VCaP (cell line): ENCODE measurements around the gene TMEM26.

Experiments used
- H3K27ac ChIP-seq: fragments of 450-650 bp; 2 replicates; pipeline ENCODE4 v1.5.1; 2017
- CTCF ChIP-seq: fragments of 450-650 bp; conservative IDR thresholded peaks from 2 replicates; pipeline ENCODE4 v1.5.1; 2017; ENCODE audit warnings: mild to moderate bottlenecking, moderate library complexity

Gene TMEM26

GRCh38 chr10:61452655-61453641 lies at the start of gene TMEM26:
Gene TMEM26, minus strand, starts transcription at chr10:61453381. Its CDS starts 300 bp downstream, at chr10:61453081.
- H3K27ac ChIP-seq, result peak within 1 kb of the TSS; percentile 87
- no peak for TF ChIP-seq CTCF

- TF ChIP-seq CTCF, result no peak
- no peak overlapping the region for H3K27ac ChIP-seq
Observed at GRCh38 chr10:61500460-61500859, 47.3 kb upstream of the TMEM26 start.

GRCh38 chr10:61492364-61492995 lies 39.3 kb upstream of the TMEM26 start:
- no peak overlapping the region for H3K27ac ChIP-seq
- no peak for TF ChIP-seq CTCF

- no peak overlapping the region for H3K27ac ChIP-seq
- TF ChIP-seq CTCF, result no peak
Observed at GRCh38 chr10:61487506-61487905, 34.3 kb upstream of the TMEM26 start.

GRCh38 chr10:61486738-61487396 lies 33.7 kb upstream of the TMEM26 start:
- no peak overlapping the region for H3K27ac ChIP-seq
- no peak for TF ChIP-seq CTCF

- no peak for TF ChIP-seq CTCF
Observed at GRCh38 chr10:61486251-61486650, 33.1 kb upstream of the TMEM26 start.

GRCh38 chr10:61481597-61481996 lies 28.4 kb upstream of the TMEM26 start:
- TF ChIP-seq CTCF, result no peak
- H3K27ac ChIP-seq, result no peak overlapping the region

More at GRCh38 chr10:61486251-61486650, 33.1 kb upstream of the TMEM26 start:
- no peak overlapping the region for H3K27ac ChIP-seq
